HuH-7.5 (cell line): ENCODE data around the gene ANKRD37.

Source experiments
- DNase-seq: peaks from one replicate; pipeline ENCODE4 v3.0.0; 2011; ENCODE audit warnings: low spot score

Gene ANKRD37

DNA sequence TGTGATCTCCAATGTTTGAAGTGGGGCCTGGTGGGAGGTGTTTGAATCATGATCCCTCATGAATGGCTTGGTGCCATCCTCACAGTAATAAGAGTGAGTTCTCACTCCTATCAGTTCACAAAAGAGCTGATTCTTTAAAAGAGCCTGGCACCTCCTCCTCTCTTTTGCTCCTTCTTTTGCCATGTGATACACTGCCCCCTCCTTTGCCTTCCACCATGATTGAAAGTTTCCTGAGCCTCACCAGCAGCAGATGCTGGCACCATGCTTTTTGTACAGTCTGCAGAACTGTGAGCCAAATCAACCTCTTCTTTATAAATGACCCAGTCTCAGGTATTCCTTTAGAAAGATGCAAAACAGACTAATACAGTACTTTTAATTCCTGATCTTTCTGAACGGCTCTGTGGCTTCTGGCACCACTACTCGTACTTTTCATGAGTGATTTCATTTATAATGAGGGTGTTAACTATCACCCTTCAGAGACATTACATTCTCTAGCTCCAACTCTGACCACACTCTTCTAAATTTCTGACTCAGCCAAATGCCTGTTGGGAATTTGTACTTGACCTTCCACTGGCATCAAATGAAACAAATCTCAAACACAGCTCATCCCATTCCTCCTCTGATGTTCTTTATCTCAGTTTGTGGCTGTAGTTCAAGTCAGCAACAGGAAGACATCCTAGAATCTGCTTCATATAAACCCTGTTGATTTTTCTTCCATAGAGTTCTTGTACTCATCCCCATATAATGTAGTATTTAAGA, 24.9 kb downstream of the ANKRD37 start:
- no peak for DNase-seq

DNA sequence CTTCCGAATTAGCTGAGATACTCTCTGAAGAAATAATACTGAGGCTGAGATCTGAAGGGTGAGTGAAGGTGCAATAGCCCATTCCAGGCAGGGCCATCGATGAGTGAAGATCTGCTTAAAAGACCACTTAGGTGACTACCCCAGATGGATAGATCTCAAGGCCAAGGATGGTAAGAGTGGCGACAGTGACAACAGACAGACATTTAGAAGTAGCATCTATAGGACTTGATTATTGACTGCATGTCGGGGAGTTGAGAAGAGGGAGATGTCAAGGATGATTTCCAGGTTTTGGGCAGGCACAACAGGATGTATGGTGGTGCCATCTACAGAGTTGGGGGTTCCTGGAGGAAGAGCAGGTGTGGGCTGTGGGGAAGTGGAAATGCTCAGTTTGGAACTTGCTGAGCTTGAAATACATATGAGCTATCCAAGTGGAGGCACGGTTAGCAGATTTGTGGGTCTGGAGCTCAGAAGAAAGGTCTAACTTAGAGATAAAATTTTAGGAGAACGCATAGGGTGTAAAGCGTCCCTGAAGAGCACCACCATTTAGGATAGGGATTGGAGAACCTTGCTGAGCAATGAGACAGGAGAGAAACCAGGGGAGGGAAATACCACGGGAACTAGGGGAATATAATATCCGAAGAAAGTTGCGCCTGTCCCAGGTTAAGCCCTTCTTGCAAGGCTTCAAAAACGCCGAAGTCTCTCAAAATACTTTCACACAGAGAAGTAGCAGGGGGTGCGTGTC, 28.4 kb downstream of the ANKRD37 start:
- no peak for DNase-seq

DNA sequence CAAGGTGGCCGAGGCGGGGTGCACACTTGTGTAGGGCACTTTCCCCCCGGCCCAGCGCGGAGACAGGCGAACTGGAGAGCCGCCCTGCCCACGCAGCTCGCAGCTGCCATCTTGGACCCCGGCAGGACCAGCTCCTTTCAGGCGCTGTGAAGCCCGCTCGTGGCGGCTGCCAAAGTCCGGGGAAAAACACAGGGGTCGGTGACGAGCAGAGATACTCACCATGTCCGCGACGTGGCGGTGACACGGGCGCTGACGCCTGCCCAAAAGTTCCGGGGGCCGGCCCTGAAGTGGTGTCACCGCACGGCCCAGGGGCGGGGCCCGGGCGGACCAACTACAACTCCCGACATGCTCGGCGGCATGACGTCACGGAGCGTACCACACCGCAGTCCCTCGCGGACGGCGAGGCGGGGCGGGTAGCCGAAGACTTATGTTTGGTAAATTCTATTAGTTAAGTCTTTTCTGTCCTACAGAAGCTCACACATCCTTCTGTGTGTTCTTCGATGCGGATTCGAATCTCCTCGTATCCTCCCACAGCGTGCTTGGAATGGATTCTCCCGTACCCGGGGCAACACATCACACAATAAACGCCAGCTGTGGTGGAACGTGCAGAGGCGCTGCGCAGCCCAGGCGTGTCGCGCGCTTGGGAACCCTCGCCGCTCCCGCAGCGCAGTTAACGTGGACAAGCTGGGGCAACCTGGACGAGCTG, 29.2 kb downstream of the ANKRD37 start, which contains the start of gene UFSP2:
UFSP2 (minus strand) TSS at position 318 of the 706 bp plus-strand sequence; CDS start at position 222, 96 bp downstream.
- DNase-seq: peak; percentile 27

- no peak for DNase-seq
These were observed 30.5 kb downstream of the ANKRD37 start for GRCh38 chr4:185426960-185427688.

- no peak for DNase-seq
These were observed 33.0 kb downstream of the ANKRD37 start for GRCh38 chr4:185429660-185430059.

- no peak for DNase-seq
These were observed 38.8 kb downstream of the ANKRD37 start for GRCh38 chr4:185435466-185435865.

GRCh38 chr4:185437809-185438208, 41.2 kb downstream of the ANKRD37 start:
- DNase-seq: no peak

GRCh38 chr4:185441479-185441878, 44.8 kb downstream of the ANKRD37 start:
- DNase-seq: no peak

GRCh38 chr4:185445209-185445608, 48.6 kb downstream of the ANKRD37 start:
- DNase-seq: no peak
